HEK293 (cell line): ENCODE measurements around the gene RBM19.
"Not testable (repeated sequence)": the region's sequence is repeated elsewhere in the genome, so short reads cannot be mapped to it uniquely, and the experiment has no call there.

Source experiments
- CTCF ChIA-PET: fragments of 350-600 bp; formaldehyde crosslinking; extraction: SDS; loops from one replicate; lab custom pipeline; 2021; ENCODE audit warnings: antibody characterized with exemption; lab: Yijun Ruan, JAX
- POLR2A ChIA-PET: fragments of 300-600 bp; formaldehyde crosslinking; extraction: SDS; loops from one replicate; lab custom pipeline; 2020; ENCODE audit warnings: antibody characterized with exemption, inconsistent platforms; lab: Yijun Ruan, JAX
- H3K27ac ChIP-seq: fragments of 200-500 bp; sonication (Bioruptor generic); 2 replicates; pipeline ENCODE4 v1.5.1; 2014; ENCODE audit warnings: low read depth, low read length, control low read depth, inconsistent platforms; ENCODE audit errors: extremely low read depth
- H3K36me3 ChIP-seq, 2 experiments: fragments of 200-500 bp in 1 of 2; sonication (Bioruptor generic) in 1 of 2; 1 replicate in 1 of 2; 2 replicates in 1 of 2; pipeline ENCODE4 v1.5.1; 2014 to 2017; ENCODE audit warnings: inconsistent platforms in 2 of 2, low read length in 2 of 2; ENCODE audit not compliant: control insufficient read depth in 2 of 2, insufficient read depth in 1 of 2
- H3K4me1 ChIP-seq: fragments of 200-500 bp; sonication (Bioruptor generic); 2 replicates; pipeline ENCODE4 v1.5.1; 2014; ENCODE audit warnings: mild to moderate bottlenecking, low read length, inconsistent platforms; ENCODE audit not compliant: control insufficient read depth, insufficient read depth
- H3K4me3 ChIP-seq: 2 replicates; pipeline ENCODE4 v1.5.1; 2011; ENCODE audit warnings: low read depth, mild to moderate bottlenecking, control low read depth, low read length, moderate library complexity
- H3K9me3 ChIP-seq: fragments of 200-500 bp; sonication (Bioruptor generic); 2 replicates; pipeline ENCODE4 v1.5.1; 2014; ENCODE audit warnings: low read depth, low read length, inconsistent platforms; ENCODE audit not compliant: control insufficient read depth, insufficient read depth
- MYNN ChIP-seq: fragments of 450-650 bp; formaldehyde crosslinking; IDR thresholded peaks from 2 replicates; pipeline ENCODE4 v1.5.1; 2016; ENCODE audit warnings: missing biosample characterization, missing genetic modification characterization, borderline replicate concordance
- REPIN1 ChIP-seq: fragments of 450-650 bp; formaldehyde crosslinking; IDR thresholded peaks from 2 replicates; pipeline ENCODE4 v1.5.1; 2017; ENCODE audit warnings: missing biosample characterization, missing genetic modification characterization, low read depth
- SP2 ChIP-seq: fragments of 450-650 bp; formaldehyde crosslinking; IDR thresholded peaks from 2 replicates; pipeline ENCODE4 v1.5.1; 2016; ENCODE audit warnings: missing biosample characterization, missing genetic modification characterization
- SP7 ChIP-seq: fragments of 450-650 bp; formaldehyde crosslinking; IDR thresholded peaks from 2 replicates; pipeline ENCODE4 v1.5.1; 2016; ENCODE audit warnings: missing biosample characterization, missing genetic modification characterization
- WT1 ChIP-seq: fragments of 450-650 bp; formaldehyde crosslinking; IDR thresholded peaks from 2 replicates; pipeline ENCODE4 v1.5.1; 2016; ENCODE audit warnings: missing biosample characterization, missing genetic modification characterization
- YY1 ChIP-seq: fragments of 450-650 bp; formaldehyde crosslinking; IDR thresholded peaks from 2 replicates; pipeline ENCODE4 v1.5.1; 2018; ENCODE audit warnings: missing biosample characterization, missing genetic modification characterization
- ZBTB8A ChIP-seq: fragments of 450-650 bp; formaldehyde crosslinking; IDR thresholded peaks from 2 replicates; pipeline ENCODE4 v1.5.1; 2016; ENCODE audit warnings: missing biosample characterization, missing genetic modification characterization
- ZEB2 ChIP-seq: fragments of 450-650 bp; formaldehyde crosslinking; IDR thresholded peaks from 2 replicates; pipeline ENCODE4 v1.5.1; 2016; ENCODE audit warnings: missing biosample characterization, missing genetic modification characterization
- ZIC2 ChIP-seq: fragments of 450-650 bp; formaldehyde crosslinking; IDR thresholded peaks from 2 replicates; pipeline ENCODE4 v1.5.1; 2016; ENCODE audit warnings: missing biosample characterization, missing genetic modification characterization
- ZNF148 ChIP-seq: fragments of 450-650 bp; formaldehyde crosslinking; IDR thresholded peaks from 2 replicates; pipeline ENCODE4 v1.5.0; 2017; ENCODE audit warnings: missing biosample characterization, missing genetic modification characterization, borderline replicate concordance
- ZNF19 ChIP-seq: fragments of 450-650 bp; formaldehyde crosslinking; IDR thresholded peaks from 2 replicates; pipeline ENCODE4; 2016; ENCODE audit warnings: missing biosample characterization, missing genetic modification characterization, low read depth
- ZNF214 ChIP-seq: fragments of 450-650 bp; formaldehyde crosslinking; IDR thresholded peaks from 2 replicates; pipeline ENCODE4 v1.5.1; 2017; ENCODE audit warnings: missing biosample characterization, mild to moderate bottlenecking, missing genetic modification characterization, borderline replicate concordance
- ZNF26 ChIP-seq: fragments of 450-650 bp; formaldehyde crosslinking; IDR thresholded peaks from 2 replicates; pipeline ENCODE4 v1.5.1; 2016; ENCODE audit warnings: missing biosample characterization, missing genetic modification characterization
- ZNF433 ChIP-seq: fragments of 450-650 bp; formaldehyde crosslinking; IDR thresholded peaks from 2 replicates; pipeline ENCODE4 v1.5.1; 2016; ENCODE audit warnings: missing biosample characterization, missing genetic modification characterization, low read depth
- ZNF449 ChIP-seq: fragments of 450-650 bp; formaldehyde crosslinking; IDR thresholded peaks from 2 replicates; pipeline ENCODE4 v1.5.1; 2017; ENCODE audit warnings: missing biosample characterization, mild to moderate bottlenecking, missing genetic modification characterization, moderate library complexity
- ZNF48 ChIP-seq: fragments of 450-650 bp; formaldehyde crosslinking; IDR thresholded peaks from 2 replicates; pipeline ENCODE4 v1.5.1; 2016; ENCODE audit warnings: missing biosample characterization, missing genetic modification characterization
- ZNF639 ChIP-seq: fragments of 450-650 bp; formaldehyde crosslinking; IDR thresholded peaks from 2 replicates; pipeline ENCODE4 v1.5.1; 2016; ENCODE audit warnings: missing biosample characterization, missing genetic modification characterization
- ZNF660 ChIP-seq: fragments of 450-650 bp; IDR thresholded peaks from 2 replicates; pipeline ENCODE4 v1.5.1; 2018; ENCODE audit warnings: missing biosample characterization, mild to moderate bottlenecking, missing genetic modification characterization
- ZSCAN18 ChIP-seq: fragments of 450-650 bp; formaldehyde crosslinking; IDR thresholded peaks from 2 replicates; pipeline ENCODE4 v1.5.1; 2016; ENCODE audit warnings: missing biosample characterization, missing genetic modification characterization

Gene RBM19

GRCh38 chr12:113809462-113810220, 156.5 kb downstream of the RBM19 start:
- H3K4me1 ChIP-seq, H3K4me3 ChIP-seq, H3K27ac ChIP-seq, CTCF ChIA-PET, H3K9me3 ChIP-seq, H3K36me3 ChIP-seq, POLR2A ChIA-PET: not testable (repeated sequence)

GRCh38 chr12:113808095-113808951, 157.8 kb downstream of the RBM19 start:
- no peak overlapping the region for H3K4me3 ChIP-seq
- POLR2A ChIA-PET, result no interaction called here
- CTCF ChIA-PET, result no interaction called here
- TF ChIP-seq ZNF639 (tag by site-specific recombination), result no peak
- no peak for TF ChIP-seq ZNF48
- no peak for TF ChIP-seq ZBTB8A (tag by site-specific recombination)
- TF ChIP-seq SP7, result no peak
- TF ChIP-seq MYNN (tag by site-specific recombination), result no peak
- no peak for TF ChIP-seq ZNF214 (tag by site-specific recombination)
- TF ChIP-seq ZNF433 (tag by site-specific recombination), result no peak
- no peak for TF ChIP-seq YY1 (tag by site-specific recombination)
- no peak for TF ChIP-seq ZNF148 (tag by site-specific recombination)
- no peak for TF ChIP-seq ZSCAN18 (tag by site-specific recombination)
- no peak for TF ChIP-seq ZEB2 (tag by site-specific recombination)
- TF ChIP-seq ZNF449 (tag by site-specific recombination), result no peak
- TF ChIP-seq ZIC2 (tag by site-specific recombination), result no peak
- TF ChIP-seq ZNF19 (tag by site-specific recombination), result no peak
- no peak for TF ChIP-seq SP2
- no peak for TF ChIP-seq ZNF660 (tag by site-specific recombination)
- TF ChIP-seq REPIN1 (tag by site-specific recombination), result no peak
- TF ChIP-seq WT1 (tag by site-specific recombination), result no peak
- TF ChIP-seq ZNF26 (tag by site-specific recombination), result no peak
- TF ChIP-seq, all 188 proteins: peak for 0
- H3K9me3 ChIP-seq, result no peaks in the 10 kb centered on the region
- H3K27ac ChIP-seq, result no peak overlapping the region
- H3K36me3 ChIP-seq, result no peaks in the 10 kb centered on the region
- H3K4me1 ChIP-seq, result no peaks in the 10 kb centered on the region
